IMR-90 (cell line): ENCODE data around the gene PAXX. TPM values are rescaled to one million over a fixed set of nuclear protein-coding genes. Genes with fewer than 3 reads are reported as not detected.

Experiments used
- ATAC-seq: fragments of 200-7000 bp; cut with Tn5 transposase; 2 replicates; pipeline ENCODE4 v1.9.1; 2020; ENCODE audit warnings: low read depth, mild to moderate bottlenecking, moderate library complexity
- BruUV-seq: library from RNA; stranded (reverse); fragments of 400-500 nt; replicated peaks from 2 replicates; lab custom pipeline; 2021; lab: Mats Ljungman, UMichigan
- CTCF ChIA-PET: fragments of 300-600 bp; formaldehyde crosslinking; extraction: SDS; loops from one replicate; lab custom pipeline; 2021; ENCODE audit warnings: antibody characterized with exemption; lab: Yijun Ruan, JAX
- POLR2A ChIA-PET: fragments of 300-600 bp; sonication (Branson Sonifier 250); formaldehyde crosslinking; loops from one replicate; lab custom pipeline; 2022; ENCODE audit warnings: antibody characterized with exemption; ENCODE audit not compliant: unreplicated experiment; lab: Charles Lee
- DNase-seq: peaks from one replicate; pipeline ENCODE4 v3.0.0; 2013
- H2AFZ ChIP-seq: replicated peaks from 2 replicates; pipeline ENCODE3; 2013; ENCODE audit warnings: low read length, mild to moderate bottlenecking; ENCODE audit not compliant: poor library complexity
- H2AK5ac ChIP-seq: 2 replicates; pipeline ENCODE4 v1.6.1; 2013; ENCODE audit warnings: low read depth, low read length, inconsistent platforms
- H2AK9ac ChIP-seq: replicated peaks from 2 replicates; pipeline ENCODE3; 2013; ENCODE audit warnings: mild to moderate bottlenecking, low read depth, low read length, moderate library complexity; ENCODE audit not compliant: poor library complexity
- H2BK120ac ChIP-seq: 2 replicates; pipeline ENCODE4 v1.6.1; 2013; ENCODE audit warnings: low read depth, low read length, inconsistent platforms
- H2BK15ac ChIP-seq: 3 replicates; pipeline ENCODE4 v1.6.1; 2013; ENCODE audit warnings: low read depth, low read length, inconsistent platforms
- H2BK20ac ChIP-seq: 2 replicates; pipeline ENCODE4 v1.6.1; 2013; ENCODE audit warnings: low read depth, mild to moderate bottlenecking, inconsistent platforms, low read length, moderate library complexity
- H2BK5ac ChIP-seq: 2 replicates; pipeline ENCODE4 v1.6.1; 2013; ENCODE audit warnings: mild to moderate bottlenecking, low read depth, low read length, inconsistent platforms; ENCODE audit not compliant: poor library complexity, severe bottlenecking
- H3K14ac ChIP-seq: replicated peaks from 2 replicates; pipeline ENCODE4 v1.6.1; 2013; ENCODE audit warnings: low read depth, low read length, inconsistent platforms
- H3K18ac ChIP-seq: 2 replicates; pipeline ENCODE4 v1.6.1; 2013; ENCODE audit warnings: low read depth, low read length, control low read depth
- H3K23ac ChIP-seq: 2 replicates; pipeline ENCODE4 v1.6.1; 2013; ENCODE audit warnings: low read depth, low read length, inconsistent platforms
- H3K27ac ChIP-seq: 2 replicates; pipeline ENCODE4 v1.5.1; 2013; ENCODE audit warnings: mild to moderate bottlenecking, control low read depth, low read length; ENCODE audit not compliant: insufficient read depth
- H3K27me3 ChIP-seq: 2 replicates; pipeline ENCODE4 v1.6.1; 2013; ENCODE audit warnings: low read length; ENCODE audit not compliant: control insufficient read depth, insufficient read depth
- H3K36me3 ChIP-seq: 2 replicates; pipeline ENCODE4 v1.6.1; 2013; ENCODE audit warnings: low read length, mixed read lengths; ENCODE audit not compliant: control insufficient read depth, insufficient read depth
- H3K4ac ChIP-seq: 2 replicates; pipeline ENCODE4 v1.6.1; 2013; ENCODE audit warnings: low read depth, low read length, inconsistent platforms
- H3K4me1 ChIP-seq: 2 replicates; pipeline ENCODE4 v1.6.1; 2013; ENCODE audit warnings: low read length, mixed read lengths; ENCODE audit not compliant: control insufficient read depth, insufficient read depth
- H3K4me2 ChIP-seq: 2 replicates; pipeline ENCODE4 v1.6.1; 2013; ENCODE audit warnings: low read depth, mild to moderate bottlenecking, control low read depth, low read length, moderate library complexity
- H3K4me3 ChIP-seq: 2 replicates; pipeline ENCODE4 v1.5.1; 2013; ENCODE audit warnings: low read depth, mild to moderate bottlenecking, control low read depth, low read length, moderate library complexity; ENCODE audit not compliant: insufficient read depth
- H3K56ac ChIP-seq: 2 replicates; pipeline ENCODE4 v1.6.1; 2013; ENCODE audit warnings: low read length, inconsistent platforms; ENCODE audit not compliant: insufficient read depth; ENCODE audit errors: extremely low read depth
- H3K79me1 ChIP-seq, 2 experiments: 2 replicates each; pipeline ENCODE4 v1.6.1; 2013; ENCODE audit warnings: low read length in 2 of 2, inconsistent platforms in 1 of 2, low read depth in 1 of 2
- H3K9ac ChIP-seq: 2 replicates; pipeline ENCODE4 v1.6.1; 2013; ENCODE audit warnings: low read depth, low read length, control low read depth
- H3K9me1 ChIP-seq: 2 replicates; pipeline ENCODE4 v1.6.1; 2013; ENCODE audit warnings: low read length, inconsistent platforms; ENCODE audit not compliant: insufficient read depth
- H3K9me3 ChIP-seq: 2 replicates; pipeline ENCODE4 v1.6.1; 2013; ENCODE audit warnings: low read length; ENCODE audit not compliant: control insufficient read depth, insufficient read depth
- H4K20me1 ChIP-seq: 2 replicates; pipeline ENCODE4 v1.6.1; 2013; ENCODE audit warnings: low read length, inconsistent platforms; ENCODE audit not compliant: insufficient read depth
- H4K5ac ChIP-seq: 2 replicates; pipeline ENCODE4 v1.6.1; 2013; ENCODE audit warnings: mild to moderate bottlenecking, low read depth, low read length, control low read depth
- H4K8ac ChIP-seq, 2 experiments: 2 replicates each; pipeline ENCODE4 v1.6.1; 2013; ENCODE audit warnings: low read depth in 2 of 2, low read length in 2 of 2, control low read depth in 1 of 2, inconsistent platforms in 1 of 2
- H4K91ac ChIP-seq: 2 replicates; pipeline ENCODE4 v1.6.1; 2013; ENCODE audit warnings: low read depth, low read length, inconsistent platforms; ENCODE audit not compliant: insufficient read depth
- MAZ ChIP-seq: IDR thresholded peaks from 2 replicates; pipeline ENCODE4 v1.6.1; 2012; ENCODE audit warnings: low read depth, mild to moderate bottlenecking, low read length, improper control_type of control experiment, moderate library complexity, borderline replicate concordance
- RAD21 ChIP-seq: IDR thresholded peaks from 2 replicates; pipeline ENCODE4 v1.6.1; 2012; ENCODE audit warnings: low read length, improper control_type of control experiment
- RFX5 ChIP-seq: IDR thresholded peaks from 2 replicates; pipeline ENCODE4 v1.8.0; 2012; ENCODE audit warnings: low read depth, mild to moderate bottlenecking, low read length, moderate library complexity
- WGBS, 2 experiments: methylation state at CpG; one replicate each; pipeline versions ENCODE4 v1.1.5 to v1.1.7; 2013; ENCODE audit warnings: missing lambda C conversion rate in 2 of 2; ENCODE audit not compliant: insufficient read length in 1 of 2; ENCODE audit errors: extremely low coverage in 2 of 2; 5-methylcytosine and 5-hydroxymethylcytosine counted together
- dilution Hi-C: fragments of 300-500 bp; cut with HindIII; formaldehyde crosslinking; loops from one replicate; pipeline ENCODE4 v1.14.3; 2018; ENCODE audit warnings: low sequenced_read_pairs; ENCODE audit not compliant: unreplicated experiment
- in situ Hi-C: fragments of 300-500 bp; cut with MboI; formaldehyde crosslinking; loops from 3 replicates; pipeline ENCODE4 v1.14.3; 2019; ENCODE audit warnings: low sequenced_read_pairs, inconsistent platforms, mixed read lengths
- intact Hi-C: fragments of 100-400 bp; cut with micrococcal nuclease; formaldehyde crosslinking; loops from 2 replicates; pipeline ENCODE4 v1.10.0; 2022
- polyA plus RNA-seq, 3 experiments: library from polyadenylated mRNA; depleted of rRNA; stranded (reverse); fragments of >200 nt; gene quantifications; 2 replicates each; pipeline ENCODE4 v1.2.3, GENCODE V29; 2012; ENCODE audit warnings: low replicate concordance in 1 of 3
- total RNA-seq: library from RNA; depleted of rRNA; stranded (reverse); fragments of >200 nt; gene quantifications from 2 replicates; pipeline ENCODE4 v1.2.3, GENCODE V29; 2012
- TF ChIP-seq, protein P1 (sequence below): conservative IDR thresholded peaks from 2 replicates; pipeline ENCODE4 v1.5.1; 2012; ENCODE audit warnings: mild to moderate bottlenecking, low read depth, low read length, improper control_type of control experiment

PAXX gene
- total and polyA plus RNA-seq, 2 of the 4 experiments (the other 2 are of a cell fraction): 5.7 to 24.6 TPM

DNA sequence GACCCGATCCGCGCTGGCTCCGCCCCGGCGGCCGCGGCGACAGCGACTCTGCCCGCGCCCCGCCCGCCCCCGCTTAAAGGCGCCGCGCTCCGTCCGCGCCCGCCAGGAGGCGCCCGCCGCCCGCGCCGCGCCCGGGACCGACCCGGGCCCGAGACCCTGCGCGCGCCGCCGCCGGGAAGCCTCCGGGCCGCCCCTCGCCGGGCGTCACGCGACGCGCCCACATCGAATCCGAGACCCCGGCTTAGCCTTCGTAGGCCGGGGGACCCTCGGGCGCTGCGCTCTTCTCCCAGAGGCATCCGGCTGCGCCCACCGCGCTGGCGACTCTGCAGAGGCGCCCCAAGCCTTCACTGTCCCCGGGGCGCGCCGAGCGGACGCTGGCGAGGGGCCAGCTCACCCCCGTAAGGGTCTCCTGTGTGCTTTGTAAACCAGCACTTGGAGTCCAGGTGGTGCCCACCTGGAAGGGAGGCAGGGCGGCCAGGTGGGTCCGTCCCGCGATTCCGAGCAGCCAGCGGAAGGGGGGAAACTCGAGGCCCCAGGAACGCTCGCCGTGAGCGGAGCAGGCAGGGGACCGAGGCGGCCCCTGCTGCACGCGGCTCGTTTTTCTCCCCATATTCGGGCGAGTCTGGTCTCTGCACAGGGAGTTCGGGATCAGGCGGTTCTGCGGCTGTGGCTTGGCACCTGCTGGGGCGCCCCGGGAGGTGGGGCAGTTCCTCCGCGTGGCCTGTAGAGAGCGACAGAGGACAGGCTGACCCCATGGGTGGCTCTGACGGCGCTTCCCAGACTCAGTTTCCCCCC lies 36.2 kb downstream of the PAXX start:
- no peaks in the 10 kb centered on the region for H3K9me3 ChIP-seq
- no peak overlapping the region for H4K91ac ChIP-seq
- peak overlapping the region; percentile 6; the same call in 1 of the 2 replicates for H4K5ac ChIP-seq
- H2AK5ac ChIP-seq: peak overlapping the region; percentile 30; the same call in 1 of the 2 replicates
- no peak overlapping the region for H3K14ac ChIP-seq
- 2% methylated on average over 54 of the region's 98 CpGs; no CpG with 5 or more reads in 1 of the 2 experiments for WGBS, 2 experiments
- H2AK9ac ChIP-seq: peak overlapping the region; percentile 90
- intact Hi-C loops: loop anchor here (1.0 to 2.0 kb wide), 2 partner anchors 22 to 241 kb away; no protein-coding TSS in a partner anchor
- POLR2A ChIA-PET: no interaction called here
- peak overlapping the region; percentile 64 for H3K9ac ChIP-seq
- in situ Hi-C loops: no loop called here
- no peak overlapping the region for H3K4ac ChIP-seq
- peak overlapping the region; percentile 59; the same call in 1 of the 2 replicates for H3K23ac ChIP-seq
- no peak overlapping the region for H3K56ac ChIP-seq
- CTCF ChIA-PET: interaction anchor here (0.6 to 1.4 kb wide), 10 partner anchors 18 to 239 kb away, joined by 3 to 9 read pairs (median 3); partner anchors contain the start of genes AJM1, NPDC1 and PAXX
- H3K36me3 ChIP-seq: no peaks in the 10 kb centered on the region
- H2BK5ac ChIP-seq: no peak overlapping the region
- peak overlapping the region; percentile 88 for H3K4me3 ChIP-seq
- peak overlapping the region in 1 of 2 experiments; percentile 39; a peak in 1 of 4 replicates for H4K8ac ChIP-seq
- no peaks in the 10 kb centered on the region; the same call in 1 of the 2 replicates for H3K27me3 ChIP-seq
- H3K79me1 ChIP-seq: peaks cover 0 to 7% of the 10 kb centered on the region in 2 experiments; a peak in 2 of 4 replicates
- TF ChIP-seq, protein P1, sequence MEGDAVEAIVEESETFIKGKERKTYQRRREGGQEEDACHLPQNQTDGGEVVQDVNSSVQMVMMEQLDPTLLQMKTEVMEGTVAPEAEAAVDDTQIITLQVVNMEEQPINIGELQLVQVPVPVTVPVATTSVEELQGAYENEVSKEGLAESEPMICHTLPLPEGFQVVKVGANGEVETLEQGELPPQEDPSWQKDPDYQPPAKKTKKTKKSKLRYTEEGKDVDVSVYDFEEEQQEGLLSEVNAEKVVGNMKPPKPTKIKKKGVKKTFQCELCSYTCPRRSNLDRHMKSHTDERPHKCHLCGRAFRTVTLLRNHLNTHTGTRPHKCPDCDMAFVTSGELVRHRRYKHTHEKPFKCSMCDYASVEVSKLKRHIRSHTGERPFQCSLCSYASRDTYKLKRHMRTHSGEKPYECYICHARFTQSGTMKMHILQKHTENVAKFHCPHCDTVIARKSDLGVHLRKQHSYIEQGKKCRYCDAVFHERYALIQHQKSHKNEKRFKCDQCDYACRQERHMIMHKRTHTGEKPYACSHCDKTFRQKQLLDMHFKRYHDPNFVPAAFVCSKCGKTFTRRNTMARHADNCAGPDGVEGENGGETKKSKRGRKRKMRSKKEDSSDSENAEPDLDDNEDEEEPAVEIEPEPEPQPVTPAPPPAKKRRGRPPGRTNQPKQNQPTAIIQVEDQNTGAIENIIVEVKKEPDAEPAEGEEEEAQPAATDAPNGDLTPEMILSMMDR: peak; percentile 40
- no peak for TF ChIP-seq RFX5
- TF ChIP-seq RAD21: 0 out of 2 replicates have a peak, but pooled peaks have one; percentile 3
- peak; percentile 57; the same call in 1 of the 2 replicates for TF ChIP-seq MAZ
- DNase-seq (peak; percentile 11), ATAC-seq (peak; percentile 83)
- 0 out of 2 replicates have a peak overlapping the region, but pooled peaks have one; percentile 23 for H2BK120ac ChIP-seq
- dilution Hi-C loops: no loop called here
- no peak overlapping the region; the same call in 1 of the 2 replicates for H3K27ac ChIP-seq
- H4K20me1 ChIP-seq: no peaks in the 10 kb centered on the region; the same call in 1 of the 2 replicates
- BruUV-seq: no TSS peak
- H3K4me1 ChIP-seq: peaks cover 5% of the 10 kb centered on the region
- H2BK15ac ChIP-seq: no peak overlapping the region
- peak overlapping the region; percentile 85 for H3K4me2 ChIP-seq
- H2AFZ ChIP-seq: peak overlapping the region; percentile 92
- H2BK20ac ChIP-seq: no peak overlapping the region
- H3K9me1 ChIP-seq: peaks cover 4% of the 10 kb centered on the region; the same call in 1 of the 2 replicates
- peak overlapping the region; percentile 19; the same call in 1 of the 2 replicates for H3K18ac ChIP-seq
